HG03280 (cell line): ENCODE data around the gene IGSF21.

Source experiments
- ATAC-seq: cut with Tn5 transposase; IDR thresholded peaks from one replicate; pipeline ENCODE4 v1.9.1; 2021; ENCODE audit warnings: mild to moderate bottlenecking, moderate library complexity; ENCODE audit not compliant: unreplicated experiment

IGSF21 gene

GRCh38 chr1:18118491-18118890 is 10.9 kb downstream of the IGSF21 start:
- ATAC-seq, result no peak

- no peak for ATAC-seq
Observed at GRCh38 chr1:18119289-18119688, 11.7 kb downstream of the IGSF21 start.

DNA sequence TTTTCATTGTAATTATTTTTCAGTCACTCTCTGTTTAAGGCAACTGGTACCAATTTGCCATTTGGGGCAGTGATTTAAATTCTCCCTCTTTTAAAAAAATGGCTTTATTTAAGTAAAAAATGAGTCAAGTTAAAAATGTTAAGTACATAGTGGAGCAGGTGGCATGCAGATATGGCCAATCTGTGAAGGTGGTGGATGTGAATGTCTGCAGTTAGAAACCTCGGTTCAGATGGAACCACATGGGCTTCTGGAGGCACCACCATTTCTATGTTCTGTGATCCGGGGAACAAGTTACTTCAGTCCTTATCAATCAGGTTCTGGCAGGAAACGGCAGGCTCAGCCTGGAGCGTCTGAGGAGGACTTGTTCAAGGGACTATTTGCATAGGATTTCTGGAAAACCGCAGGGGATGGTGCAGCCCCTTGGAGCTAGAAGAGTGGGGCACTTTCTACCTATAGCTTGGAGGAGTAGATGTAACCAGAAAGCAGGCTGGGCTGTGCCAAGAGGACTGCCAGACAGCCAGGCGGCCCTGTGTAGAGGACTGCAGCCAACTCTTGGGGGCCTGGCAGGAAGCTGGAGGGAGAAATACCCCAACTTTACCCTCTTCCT is 12.3 kb downstream of the IGSF21 start:
- no peak for ATAC-seq

GRCh38 chr1:18120638-18121037 is 13.0 kb downstream of the IGSF21 start:
- no peak for ATAC-seq

DNA sequence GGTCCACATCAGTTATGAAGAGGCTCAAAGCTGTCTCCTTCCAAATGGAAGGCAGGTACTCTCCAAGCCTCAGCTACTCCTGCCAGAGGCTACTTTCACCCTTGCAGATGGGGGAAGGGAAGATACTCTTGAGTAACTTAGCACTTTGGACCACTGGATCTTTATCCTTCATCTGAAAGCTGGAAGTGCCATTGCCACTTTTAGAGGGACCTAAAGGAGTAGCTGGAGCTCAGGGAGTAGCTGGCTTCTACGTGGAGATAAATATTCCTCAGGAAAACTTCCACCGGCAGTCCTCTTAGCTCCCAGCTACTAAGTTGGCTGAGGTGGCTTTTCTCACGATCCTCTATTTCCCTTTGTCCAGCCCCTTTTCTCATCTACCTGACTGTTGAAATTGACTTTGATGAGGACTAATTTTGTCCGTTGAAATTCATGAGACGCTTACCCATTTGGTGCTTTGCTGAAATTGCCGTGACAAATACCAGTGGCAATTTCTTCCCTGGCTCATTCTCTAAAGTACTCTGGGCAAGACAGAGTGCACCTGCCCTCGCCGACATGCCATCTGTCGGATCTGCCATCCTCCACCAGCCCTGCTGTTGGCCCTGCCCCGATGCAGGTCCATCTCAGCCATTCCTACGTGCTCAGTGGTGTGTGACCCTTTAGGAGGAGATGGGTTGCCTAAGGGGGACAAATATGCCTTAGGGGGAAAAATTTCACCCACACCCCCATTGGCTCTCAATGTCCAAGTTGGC is 13.6 kb downstream of the IGSF21 start:
- ATAC-seq, result no peak

- ATAC-seq, result no peak
Observed at GRCh38 chr1:18123467-18123992, 15.9 kb downstream of the IGSF21 start.

DNA sequence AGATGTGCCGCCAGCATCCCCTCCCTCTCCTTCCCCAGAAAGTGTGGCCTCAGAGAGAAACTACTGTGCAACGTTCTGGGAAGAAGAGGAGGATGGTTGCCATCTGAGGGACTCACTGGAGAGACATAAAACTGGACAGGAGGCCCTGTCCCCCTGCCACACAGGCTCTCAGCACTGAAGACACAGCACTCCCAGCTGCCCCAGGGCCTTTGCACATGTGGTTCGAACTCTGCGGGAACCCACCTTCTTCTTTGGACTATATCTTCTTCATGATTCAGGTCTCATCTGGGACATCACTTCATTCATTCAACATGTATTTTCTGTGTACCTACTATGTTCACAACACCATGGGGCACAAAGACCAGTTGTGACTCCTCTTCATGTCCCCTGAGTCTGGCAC is 17.4 kb downstream of the IGSF21 start:
- ATAC-seq, result no peak

GRCh38 chr1:18126616-18127015 is 19.0 kb downstream of the IGSF21 start:
- no peak for ATAC-seq

DNA sequence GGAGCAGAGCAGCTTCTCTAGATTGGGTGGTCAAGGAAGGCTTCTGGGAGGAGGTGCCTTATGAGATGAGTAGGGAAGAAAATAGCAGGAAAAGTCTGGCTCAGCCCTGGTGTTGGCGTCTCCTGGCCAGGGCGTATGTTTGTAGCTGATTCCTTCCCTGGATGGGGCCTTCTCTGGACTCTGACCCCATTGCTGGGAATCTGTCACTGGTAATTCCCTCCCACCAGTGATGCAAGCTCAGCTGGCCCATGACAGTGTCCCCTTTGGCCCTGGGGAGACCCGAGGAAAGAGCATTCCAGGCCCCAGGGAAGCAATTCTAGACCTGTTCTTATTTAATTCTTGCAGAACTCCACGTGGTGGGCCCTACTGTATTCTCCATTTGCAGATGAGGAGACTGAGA is 20.7 kb downstream of the IGSF21 start:
- ATAC-seq, result no peak

GRCh38 chr1:18130356-18130755 is 22.8 kb downstream of the IGSF21 start:
- ATAC-seq, result no peak

- ATAC-seq, result no peak
Observed at GRCh38 chr1:18132022-18132710, 24.6 kb downstream of the IGSF21 start.

DNA sequence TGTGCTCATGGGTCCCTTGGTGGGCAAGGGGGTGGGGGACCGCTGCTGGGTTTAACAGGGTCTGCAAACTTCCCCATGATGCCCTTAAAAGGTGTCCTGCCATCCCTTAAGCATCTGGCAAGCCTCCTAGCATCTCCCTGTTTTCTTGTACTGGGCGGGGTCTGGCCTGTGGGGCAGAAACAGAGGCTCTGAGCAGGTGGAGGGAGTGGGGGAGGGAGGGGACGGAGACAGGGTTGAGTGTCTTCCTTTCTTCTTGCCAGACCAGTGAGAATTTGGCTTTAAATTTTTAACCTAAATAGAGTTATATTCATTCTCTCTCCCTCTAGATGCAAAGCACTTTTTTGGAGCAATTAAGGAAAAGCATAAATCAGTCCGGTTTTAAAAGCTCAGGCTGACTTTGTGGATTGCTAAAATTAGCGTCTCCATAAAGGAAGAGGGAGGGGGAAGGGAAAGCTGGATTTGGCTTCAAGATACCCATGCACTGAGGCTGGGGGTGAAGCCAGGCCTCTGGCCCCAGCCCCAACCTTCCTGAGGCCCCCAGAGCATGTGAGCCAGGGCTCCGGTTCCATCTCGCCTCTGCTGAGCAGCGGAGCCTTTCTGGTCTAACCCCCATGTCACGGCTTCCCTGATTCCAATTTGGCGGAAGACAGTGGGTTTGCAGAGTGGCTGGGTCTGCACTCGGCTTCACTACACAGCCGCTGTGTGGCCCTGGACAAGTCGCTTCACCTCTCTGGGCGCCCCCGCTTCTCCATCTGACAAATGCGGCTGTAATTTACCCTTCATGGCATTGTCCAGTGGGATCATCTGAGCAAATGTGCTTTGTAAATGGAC is 25.3 kb downstream of the IGSF21 start:
- ATAC-seq, result no peak

- no peak for ATAC-seq
Observed at GRCh38 chr1:18134324-18135046, 26.9 kb downstream of the IGSF21 start.

- no peak for ATAC-seq
Observed at GRCh38 chr1:18137759-18138345, 30.3 kb downstream of the IGSF21 start.

DNA sequence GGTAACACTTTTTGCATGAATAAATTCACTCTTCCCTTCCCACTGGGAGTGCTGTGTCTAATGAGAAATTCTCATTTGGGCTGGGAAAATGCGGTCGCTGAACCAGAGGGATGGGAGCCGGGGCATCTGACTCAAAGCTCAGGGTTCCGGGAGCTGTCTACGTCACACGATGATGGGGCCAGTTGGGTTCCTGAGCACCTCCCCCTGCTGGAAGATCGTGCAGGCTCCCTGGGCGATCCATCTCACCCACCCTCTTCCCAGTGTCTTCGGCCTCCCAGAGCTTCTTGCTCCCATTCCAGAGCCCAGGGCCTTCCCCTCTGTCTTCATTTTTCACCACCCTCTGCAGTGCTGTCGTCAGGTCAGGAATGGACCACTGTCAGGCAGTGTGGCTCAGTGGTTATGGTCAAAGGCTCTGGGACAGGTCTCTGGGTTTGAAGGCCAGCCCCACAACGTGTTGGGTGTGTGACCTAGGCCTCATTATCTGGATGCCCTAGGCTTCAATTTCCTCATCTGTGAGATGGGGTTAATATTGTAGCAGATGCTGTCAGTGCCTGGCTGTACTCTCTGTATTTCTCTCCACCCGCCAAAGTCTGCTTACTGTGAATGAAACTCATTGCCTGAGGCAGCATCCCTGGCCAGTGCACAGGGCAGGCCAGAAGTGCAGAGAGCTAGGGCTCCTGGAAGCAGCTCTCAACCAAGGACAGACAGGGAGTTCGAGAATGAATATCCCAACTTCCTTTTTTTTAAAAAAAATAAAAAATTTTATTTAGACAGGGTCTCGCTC is 31.8 kb downstream of the IGSF21 start:
- ATAC-seq, result no peak

GRCh38 chr1:18140411-18140810 is 32.8 kb downstream of the IGSF21 start:
- no peak for ATAC-seq

DNA sequence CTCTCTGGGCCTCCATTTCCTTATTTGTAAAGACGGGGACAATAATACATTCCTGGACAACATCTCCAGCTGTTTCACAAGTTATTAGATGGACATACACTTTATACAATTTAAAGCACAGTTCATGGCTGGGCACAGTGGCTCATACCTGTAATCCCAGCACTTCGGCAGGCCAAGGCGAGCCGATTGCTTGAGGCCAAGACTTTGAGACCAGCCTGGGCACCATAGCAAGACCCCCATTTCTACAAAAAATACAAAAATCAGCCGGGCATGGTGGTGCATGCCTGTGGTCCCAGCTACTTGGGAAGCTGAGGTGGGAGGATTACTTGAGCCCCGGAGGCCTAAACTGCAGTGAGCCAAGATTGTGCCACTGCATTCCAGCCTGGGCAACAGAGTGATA is 34.1 kb downstream of the IGSF21 start:
- ATAC-seq, result no peak

- no peak for ATAC-seq
Observed at GRCh38 chr1:18142471-18142870, 34.9 kb downstream of the IGSF21 start.

DNA sequence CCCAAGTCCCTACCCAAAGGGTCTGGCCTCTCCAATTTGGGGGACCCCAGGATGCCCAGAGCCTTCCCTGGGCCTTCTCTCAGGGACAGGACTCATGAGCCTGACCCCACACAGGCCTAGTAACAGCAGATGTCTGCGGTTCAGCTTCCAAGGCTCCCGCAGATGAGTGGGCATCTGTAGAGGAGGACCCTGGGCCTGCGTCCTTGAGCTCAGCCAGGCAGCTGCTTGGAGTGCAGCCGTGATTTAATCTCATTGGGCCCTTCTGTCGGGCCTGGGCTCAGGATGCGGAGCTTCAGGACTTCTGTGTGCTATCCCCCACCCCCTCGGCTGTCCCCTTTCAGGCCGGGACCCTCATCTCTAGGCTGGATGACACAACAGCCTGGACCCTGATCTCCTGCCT is 35.4 kb downstream of the IGSF21 start:
- no peak for ATAC-seq
